Right atrium auricular region (tissue), 2 donors: ENCODE measurements around the gene TRAPPC2. TPM values are rescaled to one million over a fixed set of nuclear protein-coding genes. Genes with fewer than 3 reads are reported as not detected.

Experiments used
- DNase-seq: peaks from one replicate; pipeline ENCODE4 v3.0.0-alpha.2; 2019; ENCODE audit warnings: low spot score
- H3K27ac ChIP-seq, 2 donors: fragments of 200-600 bp; sonication (generic); 1 replicate in 1 of 2; 2 replicates in 1 of 2; pipeline ENCODE4 v1.5.1; 2016 to 2019
- H3K27me3 ChIP-seq, 2 donors: fragments of 200-600 bp; sonication (generic); one replicate each; pipeline versions ENCODE4 v1.5.1 to v1.6.0; 2017 to 2019
- H3K36me3 ChIP-seq: fragments of 200-600 bp; sonication (generic); one replicate; pipeline ENCODE4 v1.5.1; 2016
- H3K4me1 ChIP-seq, 2 donors: fragments of 200-600 bp; sonication (generic); one replicate each; pipeline versions ENCODE4 v1.5.1 to v1.6.0; 2017 to 2019
- H3K4me3 ChIP-seq, 2 donors: fragments of 200-600 bp; sonication (generic); 1 replicate in 1 of 2; 2 replicates in 1 of 2; pipeline ENCODE4 v1.5.1; 2017 to 2019; ENCODE audit warnings: mild to moderate bottlenecking in 1 of 2, moderate library complexity in 1 of 2
- H3K9me3 ChIP-seq, 2 donors: fragments of 200-600 bp; sonication (generic); one replicate each; pipeline ENCODE4 v1.5.1; 2019
- CTCF ChIP-seq, 2 donors: fragments of 200-600 bp; sonication (generic); IDR thresholded peaks; one replicate each; pipeline ENCODE4 v1.5.1; 2019; ENCODE audit warnings: antibody characterized with exemption in 2 of 2
- total RNA-seq, 2 donors: library from RNA; depleted of rRNA; stranded (reverse); fragments of >200 nt; gene quantifications; one replicate each; pipeline ENCODE4 v1.1.0, GENCODE V29; 2016

Gene TRAPPC2
- total RNA-seq, 2 donors from 2014 or later = 6.6 to 7.6 TPM

- no peaks in the 10 kb centered on the region for H3K27me3 ChIP-seq
- no peak overlapping the region for H3K4me3 ChIP-seq
- no peak overlapping the region for H3K27ac ChIP-seq
- H3K9me3 ChIP-seq = no peaks in the 10 kb centered on the region
- no peak for TF ChIP-seq CTCF (IDR thresholded peaks at IDR 0.05)
- DNase-seq = no peak
- H3K36me3 ChIP-seq = peaks cover 39% of the 10 kb centered on the region
- H3K4me1 ChIP-seq = peaks cover 0 to 10% of the 10 kb centered on the region in 2 donors
Measured at GRCh38 chrX:13716455-13716854, 18.0 kb downstream of the TRAPPC2 start.

GRCh38 chrX:13711141-13711540, 23.3 kb downstream of the TRAPPC2 start:
- Histone ChIP-seq H3K36me3 (peaks cover 31% of the 10 kb centered on the region), H3K4me1 (no peaks in the 10 kb centered on the region), H3K27ac (no peak overlapping the region), H3K9me3 (no peaks in the 10 kb centered on the region), H3K27me3 (no peaks in the 10 kb centered on the region), H3K4me3 (no peak overlapping the region)
- no peak for TF ChIP-seq CTCF (IDR thresholded peaks at IDR 0.05)
- DNase-seq = no peak

GRCh38 chrX:13703589-13703988, 30.8 kb downstream of the TRAPPC2 start:
- H3K4me1 ChIP-seq = peaks cover 0 to 14% of the 10 kb centered on the region in 2 donors
- H3K27me3 ChIP-seq = no peaks in the 10 kb centered on the region
- no peak for TF ChIP-seq CTCF (IDR thresholded peaks at IDR 0.05)
- no peaks in the 10 kb centered on the region for H3K36me3 ChIP-seq
- DNase-seq = no peak
- no peaks in the 10 kb centered on the region for H3K9me3 ChIP-seq
- H3K4me3 ChIP-seq = no peak overlapping the region
- H3K27ac ChIP-seq = no peak overlapping the region

GRCh38 chrX:13703135-13703534, 31.3 kb downstream of the TRAPPC2 start:
- H3K4me1 ChIP-seq = peaks cover 0 to 14% of the 10 kb centered on the region in 2 donors

GRCh38 chrX:13702111-13702789, 32.2 kb downstream of the TRAPPC2 start:
- no peak overlapping the region for H3K27ac ChIP-seq
- H3K4me3 ChIP-seq = no peak overlapping the region
- no peaks in the 10 kb centered on the region for H3K27me3 ChIP-seq
- H3K9me3 ChIP-seq = no peaks in the 10 kb centered on the region
- H3K4me1 ChIP-seq = peaks cover 0 to 14% of the 10 kb centered on the region in 2 donors
- no peak for TF ChIP-seq CTCF (IDR thresholded peaks at IDR 0.05)
- no peak for DNase-seq
- H3K36me3 ChIP-seq = no peaks in the 10 kb centered on the region

More at GRCh38 chrX:13703135-13703534, 31.3 kb downstream of the TRAPPC2 start:
- no peak for TF ChIP-seq CTCF (IDR thresholded peaks at IDR 0.05)
- Histone ChIP-seq H3K36me3 (no peaks in the 10 kb centered on the region), H3K27me3 (no peaks in the 10 kb centered on the region), H3K27ac (no peak overlapping the region), H3K9me3 (no peaks in the 10 kb centered on the region), H3K4me3 (no peak overlapping the region)
- DNase-seq = no peak

GRCh38 chrX:13700380-13700779, 34.0 kb downstream of the TRAPPC2 start:
- DNase-seq = no peak
- no peaks in the 10 kb centered on the region for H3K36me3 ChIP-seq
- H3K27ac ChIP-seq = no peak overlapping the region
- H3K4me3 ChIP-seq = no peak overlapping the region
- no peak for TF ChIP-seq CTCF (IDR thresholded peaks at IDR 0.05)
- H3K27me3 ChIP-seq = no peaks in the 10 kb centered on the region
- peaks cover 0 to 14% of the 10 kb centered on the region in 2 donors for H3K4me1 ChIP-seq
- H3K9me3 ChIP-seq = no peaks in the 10 kb centered on the region
